ENCODE data around the gene AATK. TPM values are rescaled to one million over a fixed set of nuclear protein-coding genes. Genes with fewer than 3 reads are reported as not detected.

AATK gene
- total RNA-seq, 1 donor from 2014 or later = 7.7 TPM

- H3K4me1 Mint-ChIP-seq (ENCODE audit: unreplicated experiment) = no peaks in the 10 kb centered on the region
- H3K36me3 Mint-ChIP-seq (ENCODE audit: low read depth, unreplicated experiment) = no peaks in the 10 kb centered on the region
- DNase-seq (ENCODE audit: low spot score) = no peak
- no peak overlapping the region for H3K27ac Mint-ChIP-seq (ENCODE audit: unreplicated experiment)
- no peak for TF ChIP-seq CTCF (IDR thresholded peaks at IDR 0.05; ENCODE audit: unreplicated experiment)
- no peak overlapping the region for H3K4me3 Mint-ChIP-seq (ENCODE audit: unreplicated experiment)
- peaks cover 17% of the 10 kb centered on the region for H3K27me3 Mint-ChIP-seq (ENCODE audit: unreplicated experiment)
- H3K9me3 Mint-ChIP-seq (ENCODE audit: unreplicated experiment) = no peaks in the 10 kb centered on the region
Measured at GRCh38 chr17:81110488-81111040, 55.5 kb downstream of the AATK start.

- Mint-ChIP-seq H3K27me3 (ENCODE audit: unreplicated experiment) (peaks cover 18% of the 10 kb centered on the region), H3K4me3 (ENCODE audit: unreplicated experiment) (no peak overlapping the region), H3K27ac (ENCODE audit: unreplicated experiment) (no peak overlapping the region), H3K36me3 (ENCODE audit: low read depth, unreplicated experiment) (peaks cover 3% of the 10 kb centered on the region), H3K4me1 (ENCODE audit: unreplicated experiment) (no peaks in the 10 kb centered on the region), H3K9me3 (ENCODE audit: unreplicated experiment) (no peaks in the 10 kb centered on the region)
- DNase-seq (ENCODE audit: low spot score) = no peak
- TF ChIP-seq CTCF (IDR thresholded peaks at IDR 0.05; ENCODE audit: unreplicated experiment) = no peak
Measured at GRCh38 chr17:81109957-81110356, 56.1 kb downstream of the AATK start.

- Mint-ChIP-seq H3K4me3 (ENCODE audit: unreplicated experiment) (no peak overlapping the region), H3K27ac (ENCODE audit: unreplicated experiment) (no peak overlapping the region), H3K27me3 (ENCODE audit: unreplicated experiment) (peaks cover 21% of the 10 kb centered on the region), H3K36me3 (ENCODE audit: low read depth, unreplicated experiment) (peaks cover 3% of the 10 kb centered on the region), H3K4me1 (ENCODE audit: unreplicated experiment) (no peaks in the 10 kb centered on the region), H3K9me3 (ENCODE audit: unreplicated experiment) (no peaks in the 10 kb centered on the region)
- no peak for TF ChIP-seq CTCF (IDR thresholded peaks at IDR 0.05; ENCODE audit: unreplicated experiment)
- no peak for DNase-seq (ENCODE audit: low spot score)
Measured at GRCh38 chr17:81108220-81108619, 57.8 kb downstream of the AATK start.

GRCh38 chr17:81106716-81107115 lies 59.3 kb downstream of the AATK start:
- Mint-ChIP-seq H3K27me3 (ENCODE audit: unreplicated experiment) (peaks cover 13% of the 10 kb centered on the region), H3K9me3 (ENCODE audit: unreplicated experiment) (no peaks in the 10 kb centered on the region), H3K36me3 (ENCODE audit: low read depth, unreplicated experiment) (peaks cover 3% of the 10 kb centered on the region), H3K27ac (ENCODE audit: unreplicated experiment) (no peak overlapping the region), H3K4me3 (ENCODE audit: unreplicated experiment) (no peak overlapping the region), H3K4me1 (ENCODE audit: unreplicated experiment) (no peaks in the 10 kb centered on the region)
- no peak for DNase-seq (ENCODE audit: low spot score)
- TF ChIP-seq CTCF (IDR thresholded peaks at IDR 0.05; ENCODE audit: unreplicated experiment) = no peak

GRCh38 chr17:81103379-81103778 lies 62.6 kb downstream of the AATK start:
- Mint-ChIP-seq H3K4me3 (ENCODE audit: unreplicated experiment) (no peak overlapping the region), H3K4me1 (ENCODE audit: unreplicated experiment) (no peaks in the 10 kb centered on the region), H3K27ac (ENCODE audit: unreplicated experiment) (no peak overlapping the region), H3K36me3 (ENCODE audit: low read depth, unreplicated experiment) (peaks cover 7% of the 10 kb centered on the region), H3K9me3 (ENCODE audit: unreplicated experiment) (no peaks in the 10 kb centered on the region), H3K27me3 (ENCODE audit: unreplicated experiment) (peaks cover 11% of the 10 kb centered on the region)
- no peak for TF ChIP-seq CTCF (IDR thresholded peaks at IDR 0.05; ENCODE audit: unreplicated experiment)
- no peak for DNase-seq (ENCODE audit: low spot score)
